CD14-positive monocyte (primary cell): Measurements from ENCODE around the gene VAMP5. TPM values are rescaled to one million over a fixed set of nuclear protein-coding genes. Genes with fewer than 3 reads are reported as not detected.
"Not testable (repeated sequence)": the region's sequence is repeated elsewhere in the genome, so short reads cannot be mapped to it uniquely, and the experiment has no call there.

Experiments
- DNase-seq, 3 donors: peaks; one replicate each; pipeline ENCODE4 v3.0.0-alpha.2; 2011 to 2022
- H2AFZ ChIP-seq: 2 replicates; pipeline ENCODE4 v1.6.0; 2012; ENCODE audit warnings: mild to moderate bottlenecking, low read depth, low read length, inconsistent platforms; ENCODE audit not compliant: insufficient read depth, poor library complexity, severe bottlenecking
- H3K27ac ChIP-seq, 2 donors: 1 replicate in 1 of 2; 2 replicates in 1 of 2; pipeline ENCODE4 v1.5.1; 2012 to 2013; ENCODE audit warnings: low read length in 2 of 2, control low read depth in 1 of 2, inconsistent platforms in 1 of 2, low read depth in 1 of 2, mild to moderate bottlenecking in 1 of 2
- H3K27me3 ChIP-seq, 2 donors: one replicate each; pipeline versions ENCODE4 v1.6.0 to v1.6.1; 2011 to 2013; ENCODE audit warnings: low read length in 2 of 2; ENCODE audit not compliant: control insufficient read depth in 2 of 2, insufficient read depth in 2 of 2
- H3K36me3 ChIP-seq, 2 donors: replicated peaks in 1 of 2; 1 replicate in 1 of 2; 2 replicates in 1 of 2; pipeline versions ENCODE4 v1.5.1 to v1.6.1; 2012 to 2013; ENCODE audit warnings: low read length in 2 of 2, control low read depth in 1 of 2, inconsistent platforms in 1 of 2, mild to moderate bottlenecking in 1 of 2; ENCODE audit not compliant: insufficient read depth in 2 of 2, control insufficient read depth in 1 of 2
- H3K4me1 ChIP-seq, 2 donors: 1 replicate in 1 of 2; 2 replicates in 1 of 2; pipeline versions ENCODE4 v1.5.1 to v1.6.1; 2012 to 2013; ENCODE audit warnings: low read length in 2 of 2, control low read depth in 1 of 2, inconsistent platforms in 1 of 2, mild to moderate bottlenecking in 1 of 2, moderate library complexity in 1 of 2; ENCODE audit not compliant: insufficient read depth in 2 of 2, control insufficient read depth in 1 of 2
- H3K4me2 ChIP-seq: replicated peaks from 2 replicates; pipeline ENCODE3; 2012; ENCODE audit warnings: low read length, moderate library complexity, mild to moderate bottlenecking; ENCODE audit not compliant: poor library complexity, severe bottlenecking; ENCODE audit errors: extremely low read depth
- H3K4me3 ChIP-seq, 3 experiments: fragments of 200-600 bp in 1 of 3; sonication (generic) in 1 of 3; replicated peaks in 1 of 3; 1 replicate in 2 of 3; 2 replicates in 1 of 3; pipeline ENCODE4 v1.5.1; 2011 to 2013; ENCODE audit warnings: low read length in 3 of 3, mild to moderate bottlenecking in 3 of 3, control low read depth in 2 of 3, low read depth in 2 of 3, inconsistent platforms in 1 of 3, moderate library complexity in 1 of 3
- H3K79me2 ChIP-seq: 2 replicates; pipeline ENCODE4 v1.6.0; 2012; ENCODE audit warnings: mild to moderate bottlenecking, control low read depth, inconsistent platforms, low read length, moderate library complexity; ENCODE audit not compliant: insufficient read depth
- H3K9ac ChIP-seq: 2 replicates; pipeline ENCODE4 v1.6.0; 2017; ENCODE audit warnings: low read length, mild to moderate bottlenecking; ENCODE audit not compliant: insufficient read depth, poor library complexity, severe bottlenecking
- H3K9me3 ChIP-seq, 2 donors: replicated peaks in 1 of 2; 1 replicate in 1 of 2; 2 replicates in 1 of 2; pipeline versions ENCODE4 v1.5.1 to v1.6.1; 2012 to 2013; ENCODE audit warnings: low read length in 2 of 2, control low read depth in 1 of 2; ENCODE audit not compliant: control insufficient read depth in 1 of 2, insufficient read depth in 1 of 2
- H4K20me1 ChIP-seq: 2 replicates; pipeline ENCODE4 v1.6.0; 2012; ENCODE audit warnings: mild to moderate bottlenecking, low read length, control low read depth, moderate library complexity; ENCODE audit not compliant: insufficient read depth
- H3K27ac Mint-ChIP-seq, 7 donors: one replicate each; pipeline ENCODE4 v1.8.0; 2020; ENCODE audit warnings: mild to moderate bottlenecking in 7 of 7, mixed read lengths in 7 of 7, moderate library complexity in 6 of 7, inconsistent platforms in 2 of 7
- H3K27me3 Mint-ChIP-seq, 3 donors: one replicate each; pipeline ENCODE4 v1.8.0; 2021 to 2022; ENCODE audit warnings: low read depth in 3 of 3, mild to moderate bottlenecking in 3 of 3, mixed read lengths in 3 of 3, moderate library complexity in 3 of 3, inconsistent platforms in 1 of 3
- H3K36me3 Mint-ChIP-seq, 2 donors: one replicate each; pipeline ENCODE4 v1.8.0; 2020; ENCODE audit warnings: mixed read lengths in 2 of 2, inconsistent platforms in 1 of 2, mild to moderate bottlenecking in 1 of 2
- H3K4me1 Mint-ChIP-seq: one replicate; pipeline ENCODE4 v1.8.0; 2020; ENCODE audit warnings: mild to moderate bottlenecking, mixed read lengths
- H3K4me3 Mint-ChIP-seq, 2 donors: one replicate each; pipeline ENCODE4 v1.8.0; 2020; ENCODE audit warnings: mild to moderate bottlenecking in 2 of 2, mixed read lengths in 2 of 2, moderate library complexity in 1 of 2
- H3K9me3 Mint-ChIP-seq, 7 donors: one replicate each; pipeline ENCODE4 v1.8.0; 2020 to 2022; ENCODE audit warnings: mixed read lengths in 7 of 7, mild to moderate bottlenecking in 6 of 7, moderate library complexity in 6 of 7, inconsistent platforms in 2 of 7
- CTCF ChIP-seq: fragments of 200-600 bp; IDR thresholded peaks from one replicate; pipeline ENCODE4 v1.8.0; 2022; ENCODE audit warnings: antibody characterized with exemption, mild to moderate bottlenecking
- WGBS: methylation state at CpG from one replicate; pipeline ENCODE4 v1.1.5; 2013; ENCODE audit warnings: missing lambda C conversion rate; ENCODE audit not compliant: insufficient coverage; 5-methylcytosine and 5-hydroxymethylcytosine counted together
- intact Hi-C, 2 donors: fragments of 100-400 bp; cut with micrococcal nuclease; formaldehyde crosslinking; loops; one replicate each; pipeline versions ENCODE4 v1.15.0 to v1.15.1; 2023
- polyA plus RNA-seq, 3 donors: library from polyadenylated mRNA; depleted of rRNA in 1 of 3; unstranded in 2 of 3; stranded (reverse) in 1 of 3; fragments of 300-500 nt in 2 of 3; fragments of >200 nt in 1 of 3; fragmentation: Illumina TruSeq in 2 of 3; gene quantifications; 1 replicate in 2 of 3; 2 replicates in 1 of 3; pipeline ENCODE4 v1.2.3, GENCODE V29; 2012 to 2021

The VAMP5 gene
- polyA plus RNA-seq, 3 donors = 154 to 251 (median 171) TPM

GRCh38 chr2:85544915-85545779 is 39.1 kb upstream of the VAMP5 start:
- peaks cover 69% of the 10 kb centered on the region for H4K20me1 ChIP-seq
- intact Hi-C loops, H3K9me3 ChIP-seq, H3K27me3 ChIP-seq, H3K4me3 ChIP-seq, DNase-seq, H3K27ac ChIP-seq, H3K9me3 Mint-ChIP-seq, H3K27me3 Mint-ChIP-seq, H3K9ac ChIP-seq, H2AFZ ChIP-seq, H3K4me2 ChIP-seq, H3K4me3 Mint-ChIP-seq: not testable (repeated sequence)
- H3K27ac Mint-ChIP-seq = peak overlapping the region in 1 of 7 donors; percentile 10
- peaks cover 28% of the 10 kb centered on the region for H3K4me1 Mint-ChIP-seq
- H3K79me2 ChIP-seq = peaks cover 35% of the 10 kb centered on the region
- H3K36me3 Mint-ChIP-seq = peaks cover 60 to 79% of the 10 kb centered on the region in 2 donors
- WGBS = no CpG with 5 or more reads among the region's 5 CpGs
- H3K4me1 ChIP-seq = peaks cover 16 to 30% of the 10 kb centered on the region in 2 donors
- peaks cover 55 to 88% of the 10 kb centered on the region in 2 donors for H3K36me3 ChIP-seq

GRCh38 chr2:85545780-85546240 is 38.4 kb upstream of the VAMP5 start:
- H3K9me3 ChIP-seq = no peaks in the 10 kb centered on the region
- no peak overlapping the region for H3K9ac ChIP-seq
- H2AFZ ChIP-seq = no peak overlapping the region
- 93% methylated on average over 3 of the region's 5 CpGs for WGBS
- peaks cover 16 to 30% of the 10 kb centered on the region in 2 donors for H3K4me1 ChIP-seq
- H3K27me3 Mint-ChIP-seq = peaks cover 0 to 2% (median 0%) of the 10 kb centered on the region in 3 donors
- peaks cover 63% of the 10 kb centered on the region for H4K20me1 ChIP-seq
- no peak for TF ChIP-seq CTCF
- no peak overlapping the region for H3K4me3 Mint-ChIP-seq
- intact Hi-C loops = no loop called here
- no peak overlapping the region for H3K4me2 ChIP-seq
- no peak for DNase-seq
- H3K27me3 ChIP-seq = no peaks in the 10 kb centered on the region
- H3K4me1 Mint-ChIP-seq = peaks cover 29% of the 10 kb centered on the region
- H3K27ac Mint-ChIP-seq = no peak overlapping the region
- H3K4me3 ChIP-seq = no peak overlapping the region
- peaks cover 28% of the 10 kb centered on the region for H3K79me2 ChIP-seq
- peaks cover 57 to 81% of the 10 kb centered on the region in 2 donors for H3K36me3 Mint-ChIP-seq
- H3K9me3 Mint-ChIP-seq = no peaks in the 10 kb centered on the region
- H3K36me3 ChIP-seq = peaks cover 57 to 84% of the 10 kb centered on the region in 2 donors
- no peak overlapping the region for H3K27ac ChIP-seq
